Vagina (tissue), 2 donors: Measurements from ENCODE around the gene CTSH.

Source experiments
- POLR2A ChIP-seq, 2 donors: fragments of 450-650 bp; IDR thresholded peaks; one replicate each; pipeline ENCODE4 v1.6.1; 2017; ENCODE audit warnings: antibody characterized with exemption in 2 of 2, mild to moderate bottlenecking in 2 of 2, moderate library complexity in 2 of 2
- TF ChIP-seq, protein P1 (sequence below), 3 experiments: fragments of 450-650 bp in 2 of 3; fragments of 200-600 bp in 1 of 3; sonication (generic) in 1 of 3; IDR thresholded peaks; one replicate each; pipeline ENCODE4 v1.5.1; 2017 to 2019; ENCODE audit warnings: antibody characterized with exemption in 3 of 3, mild to moderate bottlenecking in 2 of 3, moderate library complexity in 2 of 3

DNA sequence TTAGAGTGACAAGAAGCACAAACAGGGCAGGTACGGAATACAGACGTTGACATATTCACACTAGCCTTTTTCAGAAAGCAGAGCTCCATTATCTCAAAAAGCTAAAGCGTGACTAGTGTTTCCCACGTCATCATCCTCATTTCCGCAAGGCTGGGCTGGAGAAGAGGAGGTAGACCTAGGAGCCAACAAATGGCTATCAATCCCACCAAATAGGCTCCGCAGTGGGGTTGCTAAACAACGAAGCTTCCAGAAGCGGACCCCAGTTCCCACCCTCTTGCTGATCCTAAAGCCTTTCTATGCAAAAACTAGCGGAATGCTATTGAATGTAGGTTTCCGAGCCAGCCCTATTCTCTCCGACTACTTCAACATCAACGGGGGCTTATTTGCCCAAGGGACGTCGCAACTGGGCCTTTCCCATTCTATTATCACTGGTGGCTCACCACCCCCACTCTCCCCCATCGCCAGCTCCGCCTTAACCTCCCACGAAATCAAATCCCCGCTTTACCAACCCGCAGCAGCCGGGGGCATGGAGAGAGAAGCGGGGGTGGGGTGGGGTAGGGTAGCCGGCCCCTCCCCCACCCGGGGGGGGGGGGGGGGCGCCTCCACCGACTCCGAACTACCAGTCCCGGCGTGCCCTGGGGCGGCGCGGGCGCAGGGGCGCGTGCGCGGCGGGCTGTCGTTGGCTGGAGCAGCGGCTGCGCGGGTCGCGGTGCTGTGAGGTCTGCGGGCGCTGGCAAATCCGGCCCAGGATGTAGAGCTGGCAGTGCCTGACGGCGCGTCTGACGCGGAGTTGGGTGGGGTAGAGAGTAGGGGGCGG, 72.5 kb downstream of the CTSH start, which contains the start of gene MORF4L1:
- TF ChIP-seq, protein P1, sequence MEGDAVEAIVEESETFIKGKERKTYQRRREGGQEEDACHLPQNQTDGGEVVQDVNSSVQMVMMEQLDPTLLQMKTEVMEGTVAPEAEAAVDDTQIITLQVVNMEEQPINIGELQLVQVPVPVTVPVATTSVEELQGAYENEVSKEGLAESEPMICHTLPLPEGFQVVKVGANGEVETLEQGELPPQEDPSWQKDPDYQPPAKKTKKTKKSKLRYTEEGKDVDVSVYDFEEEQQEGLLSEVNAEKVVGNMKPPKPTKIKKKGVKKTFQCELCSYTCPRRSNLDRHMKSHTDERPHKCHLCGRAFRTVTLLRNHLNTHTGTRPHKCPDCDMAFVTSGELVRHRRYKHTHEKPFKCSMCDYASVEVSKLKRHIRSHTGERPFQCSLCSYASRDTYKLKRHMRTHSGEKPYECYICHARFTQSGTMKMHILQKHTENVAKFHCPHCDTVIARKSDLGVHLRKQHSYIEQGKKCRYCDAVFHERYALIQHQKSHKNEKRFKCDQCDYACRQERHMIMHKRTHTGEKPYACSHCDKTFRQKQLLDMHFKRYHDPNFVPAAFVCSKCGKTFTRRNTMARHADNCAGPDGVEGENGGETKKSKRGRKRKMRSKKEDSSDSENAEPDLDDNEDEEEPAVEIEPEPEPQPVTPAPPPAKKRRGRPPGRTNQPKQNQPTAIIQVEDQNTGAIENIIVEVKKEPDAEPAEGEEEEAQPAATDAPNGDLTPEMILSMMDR (IDR thresholded peaks at IDR 0.05) = no peak
- TF ChIP-seq POLR2A (IDR thresholded peaks at IDR 0.05) = no peak
